RWPE2 (cell line): ENCODE data around the gene CFAP58.

Experiments used
- ATAC-seq: fragments of 200-7000 bp; cut with Tn5 transposase; 3 replicates; pipeline ENCODE4 v1.9.1; 2021; ENCODE audit warnings: low read depth
- DNase-seq: peaks from one replicate; pipeline ENCODE4 v3.0.0-alpha.2; 2020; ENCODE audit warnings: low spot score
- H3K27ac ChIP-seq: fragments of 450-650 bp; 2 replicates; pipeline ENCODE4 v1.5.1; 2017; ENCODE audit warnings: mild to moderate bottlenecking; ENCODE audit not compliant: poor library complexity, severe bottlenecking
- H3K27me3 ChIP-seq: fragments of 250-450 bp; sonication (Bioruptor Pico); 2 replicates; pipeline ENCODE4 v1.5.1; 2021; ENCODE audit warnings: mild to moderate bottlenecking, moderate library complexity; ENCODE audit not compliant: insufficient read depth, poor library complexity, severe bottlenecking
- H3K36me3 ChIP-seq: fragments of 250-450 bp; sonication (Bioruptor Pico); 2 replicates; pipeline ENCODE4 v1.5.1; 2020; ENCODE audit warnings: low read depth, mild to moderate bottlenecking, moderate library complexity
- H3K4me1 ChIP-seq: fragments of 250-450 bp; sonication (Bioruptor Pico); 2 replicates; pipeline ENCODE4 v1.5.1; 2021; ENCODE audit warnings: mild to moderate bottlenecking, moderate library complexity; ENCODE audit not compliant: insufficient read depth, poor library complexity, severe bottlenecking
- H3K4me3 ChIP-seq: fragments of 250-450 bp; sonication (Bioruptor Pico); 2 replicates; pipeline ENCODE4 v1.5.1; 2021; ENCODE audit warnings: mild to moderate bottlenecking, moderate library complexity; ENCODE audit not compliant: severe bottlenecking
- H3K9me3 ChIP-seq: fragments of 250-450 bp; sonication (Bioruptor Pico); 2 replicates; pipeline ENCODE4 v1.5.1; 2021; ENCODE audit warnings: mild to moderate bottlenecking, moderate library complexity; ENCODE audit not compliant: severe bottlenecking
- CTCF ChIP-seq: fragments of 450-650 bp; IDR thresholded peaks from one replicate; pipeline ENCODE4 v1.5.1; 2017; ENCODE audit warnings: mild to moderate bottlenecking, moderate library complexity; ENCODE audit not compliant: poor library complexity, severe bottlenecking

Gene CFAP58

DNA sequence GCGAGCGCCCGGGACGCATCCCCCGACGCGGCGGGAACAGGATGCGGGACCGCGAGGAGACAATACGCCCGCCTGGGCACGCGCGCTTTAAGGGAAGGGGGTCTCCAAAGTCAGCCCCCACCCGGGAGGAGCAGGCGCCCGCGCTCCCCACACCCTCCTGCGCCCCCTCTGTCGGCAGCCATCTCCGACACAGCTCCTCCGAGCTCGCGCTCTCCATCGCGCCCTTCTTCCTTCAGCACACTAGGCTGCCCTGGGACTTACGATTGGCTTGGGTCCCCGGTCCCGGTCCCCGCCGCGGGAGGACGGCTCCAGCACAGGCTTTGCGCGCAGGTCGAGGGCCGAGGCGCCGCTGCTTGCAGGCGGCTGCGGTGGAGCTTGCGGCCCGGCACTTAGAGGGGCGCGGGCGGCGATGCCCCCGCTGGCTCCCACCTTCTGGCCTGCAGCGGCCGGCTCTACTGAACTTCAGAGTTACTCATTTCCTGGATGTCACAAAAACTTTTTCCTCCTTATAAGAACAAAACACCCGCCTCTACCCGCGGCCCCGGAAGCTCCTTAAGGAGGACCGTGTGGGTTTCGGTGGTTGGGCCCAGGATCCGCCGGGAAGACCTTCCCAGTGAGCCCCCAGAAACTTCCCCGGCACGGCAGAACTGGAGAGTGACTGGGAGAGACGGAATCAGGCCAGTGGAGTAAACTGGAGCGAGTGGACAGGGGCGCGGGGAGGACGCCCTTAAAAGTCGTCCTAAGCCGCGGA, 15.5 kb upstream of the CFAP58 start, which contains the start of gene ITPRIP:
TSS of gene ITPRIP (minus strand) at position 481 of the 751 bp plus-strand sequence. CDS start 22,414 bp downstream, outside the sequence.
- Histone ChIP-seq H3K4me1 (peaks cover 21% of the 10 kb centered on the region), H3K27ac (peak within 1 kb of the TSS; percentile 99)
- no peak for DNase-seq

DNA sequence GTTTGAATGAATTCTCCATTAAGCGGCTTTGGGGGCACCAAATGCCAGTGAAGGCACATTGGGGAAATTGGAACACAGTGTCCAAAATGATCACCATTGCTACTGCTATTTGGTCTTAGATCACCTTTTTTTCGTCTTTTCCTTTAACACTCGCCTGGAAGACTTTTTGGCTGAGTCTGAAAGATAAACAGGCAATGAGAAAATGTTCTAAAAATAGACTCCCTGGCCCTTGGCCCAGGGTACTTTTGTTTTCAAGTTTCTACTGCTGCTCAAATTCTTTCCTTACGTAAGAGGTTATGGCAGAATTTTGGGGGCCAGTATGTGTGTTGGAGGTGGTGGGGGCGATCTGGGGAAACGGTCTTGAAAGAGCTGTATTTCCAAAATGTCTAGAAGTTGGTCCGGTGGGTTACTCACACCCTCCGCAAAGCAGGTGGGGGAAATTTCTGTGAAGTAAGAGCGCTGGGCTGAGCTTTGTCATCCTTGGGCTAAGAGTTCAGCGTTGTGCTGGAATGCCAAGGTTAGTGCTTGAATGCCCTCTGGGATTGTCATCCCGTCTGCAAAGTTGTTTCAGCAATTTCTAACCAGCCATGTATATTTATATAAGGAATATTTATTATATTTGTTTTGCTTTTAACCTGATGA, 14.0 kb upstream of the CFAP58 start:
- H3K4me3 ChIP-seq, result peak overlapping the region; percentile 91

More for the DNA sequence above, 15.5 kb upstream of the CFAP58 start, which contains the start of gene ITPRIP:
- Histone ChIP-seq H3K36me3 (peaks cover 7% of the 10 kb centered on the region), H3K9me3 (no peaks in the 10 kb centered on the region), H3K4me3 (peak within 1 kb of the TSS; percentile 91), H3K27me3 (no peaks in the 10 kb centered on the region)
- peak; percentile 19 for TF ChIP-seq CTCF
- ATAC-seq, result peak; percentile 60

GRCh38 chr10:104340111-104340526, 13.5 kb upstream of the CFAP58 start:
- DNase-seq, result no peak
- Histone ChIP-seq H3K9me3 (no peaks in the 10 kb centered on the region), H3K27me3 (no peaks in the 10 kb centered on the region), H3K36me3 (no peaks in the 10 kb centered on the region; the same call in 1 of the 2 replicates), H3K4me1 (peaks cover 15% of the 10 kb centered on the region), H3K4me3 (no peak overlapping the region), H3K27ac (peak overlapping the region; percentile 99)
- no peak for TF ChIP-seq CTCF
- ATAC-seq, result peak; percentile 41

More for the DNA sequence above, 14.0 kb upstream of the CFAP58 start:
- Histone ChIP-seq H3K27ac (peak overlapping the region; percentile 99), H3K9me3 (no peaks in the 10 kb centered on the region), H3K27me3 (no peaks in the 10 kb centered on the region), H3K36me3 (peaks cover 2% of the 10 kb centered on the region), H3K4me1 (peaks cover 20% of the 10 kb centered on the region)
- no peak for TF ChIP-seq CTCF
- DNase-seq, result no peak
- peak; percentile 66 for ATAC-seq

GRCh38 chr10:104340641-104341040, 13.0 kb upstream of the CFAP58 start:
- ATAC-seq (no peak), DNase-seq (no peak)
- Histone ChIP-seq H3K27me3 (no peaks in the 10 kb centered on the region), H3K4me3 (no peak overlapping the region), H3K9me3 (no peaks in the 10 kb centered on the region), H3K36me3 (no peaks in the 10 kb centered on the region; the same call in 1 of the 2 replicates), H3K4me1 (peaks cover 10% of the 10 kb centered on the region), H3K27ac (peak overlapping the region; percentile 99)
- no peak for TF ChIP-seq CTCF
